Right ventricle myocardium superior (tissue), 1 donor: ENCODE data around the gene AGAP1. TPM values are rescaled to one million over a fixed set of nuclear protein-coding genes. Genes with fewer than 3 reads are reported as not detected.

Experiments
- ATAC-seq: fragments of 200-7000 bp; cut with Tn5 transposase; one replicate; pipeline ENCODE4 v1.9.1; 2020; ENCODE audit warnings: mild to moderate bottlenecking; ENCODE audit not compliant: poor library complexity
- DNase-seq: peaks from one replicate; pipeline ENCODE4 v3.0.0-alpha.2; 2020
- intact Hi-C: fragments of 100-400 bp; cut with DNase I; formaldehyde crosslinking; loops from one replicate; pipeline ENCODE4 v1.11.2; 2022
- total RNA-seq: library from RNA; stranded (reverse); fragmentation: NEBNext Ultra II Directional; extraction: Animal tissue kit (Norgen Biotek cat#: 25700); gene quantifications from one replicate; pipeline ENCODE4 v1.2.1, GENCODE V29; 2021
- donor health status: DM: no; HTN: yes; CAD: no; lungs with severe emphysema.

The AGAP1 gene
- total RNA-seq, 1 donor from 2014 or later = 25.4 TPM

GRCh38 chr2:235698028-235698427 is 204.2 kb downstream of the AGAP1 start:
- no peak for DNase-seq
- ATAC-seq = no peak
- intact Hi-C loops = no loop called here

- intact Hi-C loops = no loop called here
- ATAC-seq (no peak), DNase-seq (no peak)
Observed at GRCh38 chr2:235698491-235698890, 204.6 kb downstream of the AGAP1 start.

GRCh38 chr2:235699576-235699975 is 205.7 kb downstream of the AGAP1 start:
- intact Hi-C loops = no loop called here
- no peak for DNase-seq
- ATAC-seq = no peak

- ATAC-seq (no peak), DNase-seq (no peak)
- intact Hi-C loops = no loop called here
Observed at GRCh38 chr2:235701206-235701981, 207.6 kb downstream of the AGAP1 start.

- no peak for ATAC-seq
- no peak for DNase-seq
- intact Hi-C loops = no loop called here
Observed at GRCh38 chr2:235702186-235702585, 208.3 kb downstream of the AGAP1 start.

GRCh38 chr2:235703711-235704295 is 210.0 kb downstream of the AGAP1 start:
- DNase-seq (no peak), ATAC-seq (no peak)
- intact Hi-C loops = no loop called here

GRCh38 chr2:235705296-235705695 is 211.5 kb downstream of the AGAP1 start:
- DNase-seq = no peak

GRCh38 chr2:235706506-235706905 is 212.7 kb downstream of the AGAP1 start:
- intact Hi-C loops = no loop called here
- DNase-seq = no peak
- ATAC-seq = no peak

More at GRCh38 chr2:235705296-235705695, 211.5 kb downstream of the AGAP1 start:
- no peak for ATAC-seq
- intact Hi-C loops = no loop called here

GRCh38 chr2:235707411-235708096 is 213.7 kb downstream of the AGAP1 start:
- intact Hi-C loops = no loop called here
- ATAC-seq = no peak
- no peak for DNase-seq

GRCh38 chr2:235709124-235709813 is 215.4 kb downstream of the AGAP1 start:
- DNase-seq (no peak), ATAC-seq (peak; percentile 27)
- intact Hi-C loops = no loop called here

- ATAC-seq (no peak), DNase-seq (no peak)
- intact Hi-C loops = no loop called here
Observed at GRCh38 chr2:235709969-235710879, 216.4 kb downstream of the AGAP1 start.

GRCh38 chr2:235710933-235711332 is 217.1 kb downstream of the AGAP1 start:
- no peak for DNase-seq
- no peak for ATAC-seq
- intact Hi-C loops = no loop called here

- no peak for DNase-seq
- ATAC-seq = no peak
- intact Hi-C loops = no loop called here
Observed at GRCh38 chr2:235711527-235711926, 217.7 kb downstream of the AGAP1 start.

- DNase-seq (no peak), ATAC-seq (no peak)
Observed at GRCh38 chr2:235712176-235712575, 218.3 kb downstream of the AGAP1 start.

GRCh38 chr2:235713189-235713588 is 219.3 kb downstream of the AGAP1 start:
- DNase-seq (no peak), ATAC-seq (no peak)
- intact Hi-C loops = no loop called here

More at GRCh38 chr2:235712176-235712575, 218.3 kb downstream of the AGAP1 start:
- intact Hi-C loops = no loop called here

- ATAC-seq = no peak
Observed at GRCh38 chr2:235715601-235716000, 221.8 kb downstream of the AGAP1 start.

GRCh38 chr2:235716875-235717496 is 223.1 kb downstream of the AGAP1 start:
- intact Hi-C loops = no loop called here
- ATAC-seq (no peak), DNase-seq (no peak)

More at GRCh38 chr2:235715601-235716000, 221.8 kb downstream of the AGAP1 start:
- DNase-seq = no peak
- intact Hi-C loops = no loop called here
